H1 (cell line): Measurements from ENCODE around the gene UEVLD. TPM values are rescaled to one million over a fixed set of nuclear protein-coding genes. Genes with fewer than 3 reads are reported as not detected.

ENCODE experiments used
- CTCF ChIA-PET: fragments of 300-600 bp; sonication (Branson Sonifier 250); formaldehyde crosslinking; loops from one replicate; lab custom pipeline; 2021; ENCODE audit not compliant: partially characterized antibody; lab: Charles Lee
- POLR2A ChIA-PET: fragments of 300-600 bp; sonication (Branson Sonifier 250); formaldehyde crosslinking; loops from one replicate; lab custom pipeline; 2021; ENCODE audit warnings: inconsistent platforms; ENCODE audit not compliant: partially characterized antibody; lab: Charles Lee
- DNase-seq, 2 experiments: peaks; one replicate each; pipeline versions ENCODE4 v3.0.0 to v3.0.0-alpha.2; 2010 to 2022; ENCODE audit warnings: low spot score in 2 of 2, low read depth in 1 of 2, mixed read lengths in 1 of 2
- FAIRE-seq: peaks from 2 replicates; lab custom pipeline; 2011; peaks lifted over from hg19 to GRCh38; lab: Jason Lieb, UNC
- H2AFZ ChIP-seq: 2 replicates; pipeline ENCODE4 v1.8.1; 2012; ENCODE audit warnings: low read length, inconsistent platforms
- H2AK5ac ChIP-seq: 2 replicates; pipeline ENCODE4 v1.6.1; 2013; ENCODE audit warnings: low read depth, low read length
- H2BK120ac ChIP-seq: replicated peaks from 2 replicates; pipeline ENCODE3; 2013; ENCODE audit warnings: low read depth, low read length, inconsistent platforms
- H2BK12ac ChIP-seq: 2 replicates; pipeline ENCODE4 v1.6.1; 2013; ENCODE audit warnings: low read depth, low read length
- H2BK15ac ChIP-seq: 2 replicates; pipeline ENCODE4 v1.6.1; 2013; ENCODE audit warnings: low read length
- H2BK20ac ChIP-seq: 2 replicates; pipeline ENCODE4 v1.6.1; 2013; ENCODE audit warnings: low read length
- H2BK5ac ChIP-seq: 2 replicates; pipeline ENCODE4 v1.6.1; 2013; ENCODE audit warnings: low read depth, low read length
- H3K14ac ChIP-seq: 2 replicates; pipeline ENCODE4 v1.6.1; 2013; ENCODE audit warnings: inconsistent platforms; ENCODE audit not compliant: insufficient read length
- H3K18ac ChIP-seq: 2 replicates; pipeline ENCODE4 v1.6.1; 2013; ENCODE audit warnings: low read length; ENCODE audit errors: extremely low read depth
- H3K23ac ChIP-seq: 2 replicates; pipeline ENCODE4 v1.6.1; 2013; ENCODE audit warnings: inconsistent platforms; ENCODE audit not compliant: insufficient read length
- H3K23me2 ChIP-seq: 2 replicates; pipeline ENCODE4 v1.6.1; 2013; ENCODE audit warnings: low read depth, low read length
- H3K27ac ChIP-seq: 2 replicates; pipeline ENCODE4 v1.6.1; 2011; ENCODE audit warnings: low read depth, low read length, inconsistent platforms
- H3K27me3 ChIP-seq, 4 experiments: replicated peaks in 1 of 4; 1 replicate in 1 of 4; 2 replicates in 3 of 4; pipeline versions ENCODE4 v1.6.1 to v1.8.1; 2011 to 2013; ENCODE audit warnings: low read length in 3 of 4, mild to moderate bottlenecking in 3 of 4, inconsistent platforms in 2 of 4, mixed read lengths in 2 of 4, moderate library complexity in 1 of 4; ENCODE audit not compliant: control insufficient read depth in 3 of 4, insufficient read depth in 3 of 4; ENCODE audit errors: extremely low read depth in 1 of 4
- H3K36me3 ChIP-seq, 4 experiments: 2 replicates each; pipeline versions ENCODE4 v1.6.1 to v1.8.1; 2011 to 2013; ENCODE audit warnings: mild to moderate bottlenecking in 4 of 4, low read length in 3 of 4, moderate library complexity in 2 of 4, control low read depth in 1 of 4, inconsistent platforms in 1 of 4; ENCODE audit not compliant: insufficient read depth in 4 of 4, control insufficient read depth in 2 of 4
- H3K4ac ChIP-seq: replicated peaks from 2 replicates; pipeline ENCODE3; 2013; ENCODE audit warnings: low read length, low read depth, mixed read lengths, inconsistent platforms; ENCODE audit not compliant: insufficient read length
- H3K4me1 ChIP-seq, 4 experiments: replicated peaks in 1 of 4; 1 replicate in 1 of 4; 2 replicates in 3 of 4; pipeline versions ENCODE4 v1.6.1 to v1.8.1; 2011 to 2013; ENCODE audit warnings: low read length in 3 of 4, inconsistent platforms in 2 of 4, mixed read lengths in 1 of 4; ENCODE audit not compliant: insufficient read depth in 4 of 4, control insufficient read depth in 3 of 4
- H3K4me2 ChIP-seq, 2 experiments: 2 replicates each; pipeline versions ENCODE4 v1.6.1 to v1.8.1; 2011 to 2013; ENCODE audit warnings: low read depth in 2 of 2, low read length in 2 of 2, control low read depth in 1 of 2, inconsistent platforms in 1 of 2, mild to moderate bottlenecking in 1 of 2; ENCODE audit not compliant: insufficient read depth in 1 of 2
- H3K4me3 ChIP-seq, 4 experiments: fragments of 200-600, 300-600 bp in 1 of 4; sonication (generic), shearing (Covaris generic), sonication (Bioruptor Twin) in 1 of 4; 2 replicates each; pipeline versions ENCODE4 v1.5.1 to v1.8.1; 2011 to 2016; ENCODE audit warnings: low read length in 4 of 4, low read depth in 3 of 4, control low read depth in 2 of 4, inconsistent platforms in 2 of 4, mild to moderate bottlenecking in 2 of 4, mixed read lengths in 1 of 4, moderate library complexity in 1 of 4; ENCODE audit not compliant: insufficient read depth in 2 of 4; ENCODE audit errors: extremely low read depth in 1 of 4
- H3K56ac ChIP-seq: replicated peaks from 2 replicates; pipeline ENCODE3; 2013; ENCODE audit warnings: low read depth, mild to moderate bottlenecking, mixed read lengths, low read length, inconsistent platforms; ENCODE audit not compliant: insufficient read length
- H3K79me1 ChIP-seq: 2 replicates; pipeline ENCODE4 v1.6.1; 2013; ENCODE audit warnings: low read depth, low read length, control low read depth
- H3K79me2 ChIP-seq, 2 experiments: 2 replicates each; pipeline versions ENCODE4 v1.6.1 to v1.8.1; 2012 to 2013; ENCODE audit warnings: low read length in 2 of 2, mild to moderate bottlenecking in 2 of 2, inconsistent platforms in 1 of 2; ENCODE audit not compliant: insufficient read depth in 2 of 2, control insufficient read depth in 1 of 2
- H3K9ac ChIP-seq, 4 experiments: replicated peaks in 1 of 4; 1 replicate in 1 of 4; 2 replicates in 3 of 4; pipeline versions ENCODE4 v1.6.1 to v1.8.1; 2011 to 2013; ENCODE audit warnings: low read depth in 3 of 4, low read length in 3 of 4, control low read depth in 2 of 4, mild to moderate bottlenecking in 2 of 4, moderate library complexity in 2 of 4, inconsistent platforms in 1 of 4; ENCODE audit errors: extremely low read depth in 1 of 4
- H3K9me3 ChIP-seq, 2 experiments: 2 replicates each; pipeline versions ENCODE4 v1.6.1 to v1.8.1; 2012 to 2013; ENCODE audit warnings: mild to moderate bottlenecking in 2 of 2, moderate library complexity in 2 of 2, control low read depth in 1 of 2, inconsistent platforms in 1 of 2, low read depth in 1 of 2, low read length in 1 of 2, mixed read lengths in 1 of 2; ENCODE audit not compliant: insufficient read depth in 2 of 2
- H4K20me1 ChIP-seq, 2 experiments: replicated peaks in 1 of 2; 2 replicates each; pipeline versions ENCODE3 to v1.8.1; 2011 to 2013; ENCODE audit warnings: inconsistent platforms in 2 of 2, low read length in 2 of 2, mild to moderate bottlenecking in 1 of 2; ENCODE audit not compliant: insufficient read depth in 2 of 2, control insufficient read depth in 1 of 2
- H4K5ac ChIP-seq: 2 replicates; pipeline ENCODE4 v1.6.1; 2013; ENCODE audit warnings: low read length, low read depth, mixed read lengths, inconsistent platforms; ENCODE audit not compliant: insufficient read length
- H4K8ac ChIP-seq: 2 replicates; pipeline ENCODE4 v1.8.0; 2013; ENCODE audit warnings: mild to moderate bottlenecking, moderate library complexity, low read length, inconsistent platforms; ENCODE audit not compliant: insufficient read depth; ENCODE audit errors: extremely low read depth
- H4K91ac ChIP-seq: replicated peaks from 2 replicates; pipeline ENCODE3; 2013; ENCODE audit warnings: low read length, mixed read lengths, inconsistent platforms; ENCODE audit not compliant: insufficient read length
- CHD1 ChIP-seq: IDR thresholded peaks from 2 replicates; pipeline ENCODE4 v1.6.1; 2012; ENCODE audit warnings: low read depth, low read length, improper control_type of control experiment
- EP300 ChIP-seq, 2 experiments: IDR thresholded peaks; 1 replicate in 1 of 2; 2 replicates in 1 of 2; pipeline ENCODE4 v1.6.1; 2011 to 2012; ENCODE audit warnings: low read depth in 2 of 2, low read length in 2 of 2, mild to moderate bottlenecking in 2 of 2, borderline replicate concordance in 1 of 2, inconsistent platforms in 1 of 2, moderate library complexity in 1 of 2
- EZH2 ChIP-seq: fragments of 200-600 bp; sonication (generic); IDR thresholded peaks from 2 replicates; pipeline ENCODE4 v1.7.1; 2012; ENCODE audit warnings: low read depth, mild to moderate bottlenecking, moderate library complexity, low read length, inconsistent platforms; ENCODE audit not compliant: severe bottlenecking
- GABPA ChIP-seq: IDR thresholded peaks from 2 replicates; pipeline ENCODE4 v1.6.1; 2011; ENCODE audit warnings: mild to moderate bottlenecking, low read length, moderate library complexity, borderline replicate concordance; ENCODE audit not compliant: insufficient read depth
- RAD21 ChIP-seq, 2 experiments: IDR thresholded peaks in 1 of 2; conservative IDR thresholded peaks in 1 of 2; 2 replicates each; pipeline ENCODE4 v1.6.1; 2011; ENCODE audit warnings: low read depth in 2 of 2, low read length in 2 of 2, improper control_type of control experiment in 1 of 2, inconsistent platforms in 1 of 2, mild to moderate bottlenecking in 1 of 2, moderate library complexity in 1 of 2
- RBBP5 ChIP-seq: IDR thresholded peaks from 2 replicates; pipeline ENCODE4 v1.7.1; 2012; ENCODE audit warnings: low read depth, mild to moderate bottlenecking, inconsistent platforms, low read length, moderate library complexity, borderline replicate concordance
- RNF2 ChIP-seq: fragments of 200-900, 300-1000 bp; sonication (generic); IDR thresholded peaks from 2 replicates; pipeline ENCODE4 v1.7.1; 2016; ENCODE audit warnings: borderline replicate concordance, low read depth, mild to moderate bottlenecking, antibody characterized with exemption, low read length; ENCODE audit not compliant: poor library complexity, severe bottlenecking; ENCODE audit errors: missing control alignments
- SP2 ChIP-seq: IDR thresholded peaks from 2 replicates; pipeline ENCODE4 v1.6.1; 2012; ENCODE audit warnings: mild to moderate bottlenecking, low read length, inconsistent platforms
- SRF ChIP-seq: IDR thresholded peaks from 2 replicates; pipeline ENCODE4 v1.6.1; 2011; ENCODE audit warnings: mild to moderate bottlenecking, low read depth, low read length, moderate library complexity
- TBP ChIP-seq: IDR thresholded peaks from 2 replicates; pipeline ENCODE4 v1.6.1; 2011; ENCODE audit warnings: low read depth, low read length, improper control_type of control experiment
- USF2 ChIP-seq: IDR thresholded peaks from 2 replicates; pipeline ENCODE4 v1.6.1; 2011; ENCODE audit warnings: low read length, improper control_type of control experiment
- YY1 ChIP-seq: IDR thresholded peaks from 2 replicates; pipeline ENCODE4 v1.6.1; 2011; ENCODE audit warnings: low read depth, mild to moderate bottlenecking, low read length
- WGBS, 2 experiments: shearing (Covaris generic) in 1 of 2; methylation state at CpG; one replicate each; pipeline versions ENCODE4 v1.1.6 to v1.1.7; 2013 to 2015; ENCODE audit warnings: low lambda C conversion rate in 2 of 2, mixed read lengths in 2 of 2, inconsistent platforms in 1 of 2, low coverage in 1 of 2, missing lambda C conversion rate in 1 of 2; ENCODE audit not compliant: insufficient replicate concordance in 2 of 2, insufficient coverage in 1 of 2, insufficient read length in 1 of 2; ENCODE audit errors: extremely low coverage in 1 of 2, missing lambda C conversion rate in 1 of 2; 5-methylcytosine and 5-hydroxymethylcytosine counted together
- polyA plus RNA-seq, 7 experiments: library from polyadenylated mRNA; depleted of rRNA in 3 of 7; stranded (reverse) in 5 of 7; unstranded in 2 of 7; fragments of >200 nt in 5 of 7; fragments of 200-250 nt in 2 of 7; gene quantifications; 1 replicate in 5 of 7; 2 replicates in 1 of 7; 4 replicates in 1 of 7; pipeline versions ENCODE4 v1.2.1 to v1.2.3, GENCODE V29; 2011 to 2013; ENCODE audit warnings: missing spikeins in 2 of 7, mixed read lengths in 2 of 7
- total RNA-seq: library from RNA; stranded (reverse); fragmentation: NEBNext Ultra II Directional; extraction: Animal tissue kit (Norgen Biotek cat#: 25700); gene quantifications from 2 replicates; pipeline ENCODE4 v1.2.1, GENCODE V29; 2021

Gene UEVLD
- total and polyA plus RNA-seq, 2 of the 8 experiments (the other 6 are each of a cell fraction or from before 2014, with no cell fraction given) = 4.1 to 7.3 TPM

GRCh38 chr11:18491924-18492323 lies 96.6 kb downstream of the UEVLD start:
- no peak overlapping the region for H2BK20ac ChIP-seq
- no peaks in the 10 kb centered on the region for H3K9me3 ChIP-seq
- no peak overlapping the region for H4K8ac ChIP-seq
- H3K9ac ChIP-seq = no peak overlapping the region
- H4K5ac ChIP-seq = no peak overlapping the region
- H3K27me3 ChIP-seq = no peaks in the 10 kb centered on the region
- H3K4me1 ChIP-seq = no peaks in the 10 kb centered on the region
- no peaks in the 10 kb centered on the region for H4K20me1 ChIP-seq
- no peak overlapping the region for H2BK120ac ChIP-seq
- H3K79me2 ChIP-seq = no peaks in the 10 kb centered on the region
- H3K23me2 ChIP-seq = no peaks in the 10 kb centered on the region
- no peak overlapping the region for H3K27ac ChIP-seq
- H3K14ac ChIP-seq = no peak overlapping the region
- H3K4me2 ChIP-seq = no peak overlapping the region
- no peaks in the 10 kb centered on the region; the same call in 1 of the 2 replicates for H3K79me1 ChIP-seq
- TF ChIP-seq GABPA = no peak
- no peak for TF ChIP-seq USF2
- TF ChIP-seq YY1 = no peak
- no peak for TF ChIP-seq EZH2
- TF ChIP-seq TBP = no peak
- no peak for TF ChIP-seq RAD21 (IDR thresholded peaks at IDR 0.05 in 1 of 2, conservative IDR thresholded peaks at IDR 0.05 in 1 of 2; ENCODE audit: low read depth in 2 of 2, low read length in 2 of 2)
- no peak for TF ChIP-seq CHD1
- TF ChIP-seq SP2 = no peak
- TF ChIP-seq RBBP5 = no peak
- TF ChIP-seq EP300 (IDR thresholded peaks at IDR 0.05; ENCODE audit: borderline replicate concordance in 1 of 2, low read depth in 2 of 2, low read length in 2 of 2) = no peak
- no peak for TF ChIP-seq RNF2
- TF ChIP-seq SRF = no peak
- H3K18ac ChIP-seq = no peak overlapping the region
- H4K91ac ChIP-seq = no peak overlapping the region
- CTCF ChIA-PET = interaction anchor here (0.9 kb wide), 1 partner anchor 10 kb away, joined by 4 read pairs; no protein-coding TSS in a partner anchor
- no peak for FAIRE-seq
- no peak overlapping the region for H3K23ac ChIP-seq
- no peak overlapping the region for H2BK15ac ChIP-seq
- no peak overlapping the region for H2BK5ac ChIP-seq
- H2AFZ ChIP-seq = no peak overlapping the region
- POLR2A ChIA-PET = interaction anchor here (1.1 to 1.5 kb wide), 2 partner anchors 97 to 142 kb away, joined by 3 to 4 read pairs; partner anchors contain the start of genes LDHA and SPTY2D1
- peaks cover 0 to 27% (median 7%) of the 10 kb centered on the region in 4 experiments; a peak in 4 of 8 replicates for H3K36me3 ChIP-seq
- H2BK12ac ChIP-seq = no peak overlapping the region
- no peak overlapping the region for H3K4ac ChIP-seq
- no peak for DNase-seq
- WGBS, 2 experiments = 95% methylated on average over 2 of the region's 2 CpGs; no CpG with 5 or more reads in 1 of the 2 experiments
- H2AK5ac ChIP-seq = no peak overlapping the region
- no peak overlapping the region for H3K56ac ChIP-seq
- H3K4me3 ChIP-seq = no peak overlapping the region
